Activated T-cell treated with anti-CD3 and anti-CD28 coated beads for 24 hours (primary cell): ENCODE results near the gene SOWAHA.

Experiments used
- DNase-seq: peaks from one replicate; pipeline ENCODE4 v3.0.0-alpha.2; 2020; ENCODE audit warnings: low read depth

SOWAHA gene

DNA sequence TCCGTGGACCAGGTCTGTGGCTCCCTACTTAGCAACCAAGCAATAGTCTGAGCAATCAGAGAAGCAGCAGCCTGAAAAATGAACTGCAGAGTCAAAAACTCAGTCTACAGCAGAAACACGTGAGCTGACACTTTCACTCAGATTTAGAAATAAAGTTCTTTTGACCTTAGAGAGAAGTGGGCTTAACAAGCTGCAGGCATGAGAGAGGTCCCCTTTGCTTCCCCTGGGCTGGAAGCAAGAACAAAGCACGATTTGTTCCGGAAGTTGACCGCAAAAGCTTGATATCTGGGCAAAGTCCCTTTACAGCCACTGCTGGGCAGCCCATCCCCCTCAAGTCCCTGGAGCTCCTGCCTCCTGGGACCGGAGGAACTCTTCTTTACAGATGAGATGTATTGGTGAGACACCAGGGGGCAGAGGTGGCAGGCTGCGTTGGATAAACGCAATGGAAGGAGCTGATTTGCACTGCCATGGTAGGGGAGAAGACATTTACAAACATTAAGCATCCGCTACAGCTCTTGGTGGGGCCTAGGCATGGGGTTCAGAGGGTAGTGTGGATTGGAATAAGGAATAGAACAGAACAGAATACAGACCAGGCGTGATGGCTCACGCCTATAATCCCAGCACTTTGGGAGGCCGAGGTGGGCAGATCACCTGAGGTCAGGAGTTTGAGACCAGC, 5.8 kb upstream of the SOWAHA start:
- DNase-seq = no peak

DNA sequence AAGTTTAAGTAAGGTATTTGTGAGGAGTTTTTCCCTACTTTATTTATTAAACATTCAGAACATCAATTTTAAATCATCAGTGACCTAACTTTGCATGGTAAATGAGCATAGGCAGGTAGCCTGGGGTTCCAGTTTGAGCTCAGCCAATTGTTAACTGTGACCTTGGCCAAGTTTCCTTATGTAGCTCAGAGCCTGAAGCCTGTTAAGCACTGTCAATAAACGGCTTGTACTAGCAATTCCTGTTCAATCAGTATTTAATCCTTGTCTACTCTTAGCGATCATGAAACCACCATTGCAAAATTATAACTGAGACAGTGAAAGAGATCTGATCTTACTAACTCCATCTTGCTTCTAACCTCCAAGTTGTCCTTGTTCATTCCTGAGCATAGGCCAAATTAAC, 4.7 kb upstream of the SOWAHA start:
- no peak for DNase-seq

DNA sequence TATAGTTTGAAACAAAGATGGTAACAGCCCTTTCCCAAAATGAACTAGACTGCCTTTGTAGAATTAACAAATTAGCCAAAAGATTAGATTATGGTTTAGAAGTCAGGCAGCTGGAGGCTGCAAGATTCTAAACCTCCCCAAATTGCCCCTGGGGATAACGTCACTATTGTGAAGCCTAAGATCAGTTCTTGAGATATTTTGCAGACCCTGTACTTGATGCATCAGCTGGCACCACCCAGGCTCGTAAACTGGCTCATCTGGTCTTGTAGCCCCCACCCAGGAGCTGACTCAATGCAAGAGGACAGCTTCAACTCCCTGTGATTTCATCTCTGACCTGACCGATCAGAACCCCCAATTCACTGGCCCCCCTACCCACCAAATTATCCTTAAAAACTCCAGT, 4.2 kb upstream of the SOWAHA start:
- DNase-seq = no peak

DNA sequence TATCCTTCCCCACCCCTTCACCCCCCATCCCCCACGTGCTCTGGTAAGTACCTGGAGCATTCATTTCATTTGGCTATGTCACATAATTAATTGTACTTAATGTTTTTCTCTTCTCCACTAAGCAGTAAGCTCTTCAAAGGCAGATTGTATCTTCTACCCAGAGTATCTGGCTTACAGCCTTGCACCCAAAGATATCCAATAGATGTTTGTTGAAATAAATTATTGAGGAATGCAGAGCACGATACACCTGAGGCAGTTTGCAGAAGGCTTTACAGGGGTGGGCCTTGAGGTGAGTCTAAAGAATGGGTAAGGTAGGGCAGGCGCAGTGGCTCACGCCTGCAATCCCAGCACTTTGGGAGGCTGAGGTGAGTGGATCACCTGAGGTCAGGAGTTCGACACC, 2.5 kb upstream of the SOWAHA start:
- DNase-seq = no peak

DNA sequence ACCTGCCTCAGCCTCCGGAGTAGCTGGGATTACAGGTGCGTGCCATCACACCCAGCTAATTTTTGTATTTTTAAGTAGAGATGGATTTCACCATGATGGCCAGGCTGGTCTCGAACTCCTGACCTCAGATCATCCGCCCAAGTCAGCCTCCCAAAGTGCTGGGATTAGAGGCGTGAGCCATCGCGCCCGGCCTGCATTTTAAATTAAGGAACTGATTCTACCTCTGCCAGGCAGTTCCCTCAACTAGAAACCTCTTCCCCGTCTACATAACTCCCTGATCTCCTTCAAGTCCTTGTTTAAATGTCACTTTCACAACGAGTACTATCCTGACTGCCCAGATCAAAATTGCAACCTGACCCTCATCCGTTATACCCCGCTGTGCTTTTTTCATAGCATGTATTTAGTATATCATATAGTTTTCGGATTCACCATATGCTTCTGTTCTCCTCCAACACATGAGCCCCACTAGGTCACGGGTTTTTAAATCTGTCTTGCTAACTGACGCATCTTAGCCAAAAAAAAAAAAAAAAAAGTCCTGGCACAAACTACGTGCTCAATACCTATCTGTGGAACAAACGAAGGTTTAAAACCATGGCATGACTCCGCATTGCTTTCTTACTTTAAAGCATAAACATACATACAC, 858 bp upstream of the SOWAHA start:
- DNase-seq = no peak

DNA sequence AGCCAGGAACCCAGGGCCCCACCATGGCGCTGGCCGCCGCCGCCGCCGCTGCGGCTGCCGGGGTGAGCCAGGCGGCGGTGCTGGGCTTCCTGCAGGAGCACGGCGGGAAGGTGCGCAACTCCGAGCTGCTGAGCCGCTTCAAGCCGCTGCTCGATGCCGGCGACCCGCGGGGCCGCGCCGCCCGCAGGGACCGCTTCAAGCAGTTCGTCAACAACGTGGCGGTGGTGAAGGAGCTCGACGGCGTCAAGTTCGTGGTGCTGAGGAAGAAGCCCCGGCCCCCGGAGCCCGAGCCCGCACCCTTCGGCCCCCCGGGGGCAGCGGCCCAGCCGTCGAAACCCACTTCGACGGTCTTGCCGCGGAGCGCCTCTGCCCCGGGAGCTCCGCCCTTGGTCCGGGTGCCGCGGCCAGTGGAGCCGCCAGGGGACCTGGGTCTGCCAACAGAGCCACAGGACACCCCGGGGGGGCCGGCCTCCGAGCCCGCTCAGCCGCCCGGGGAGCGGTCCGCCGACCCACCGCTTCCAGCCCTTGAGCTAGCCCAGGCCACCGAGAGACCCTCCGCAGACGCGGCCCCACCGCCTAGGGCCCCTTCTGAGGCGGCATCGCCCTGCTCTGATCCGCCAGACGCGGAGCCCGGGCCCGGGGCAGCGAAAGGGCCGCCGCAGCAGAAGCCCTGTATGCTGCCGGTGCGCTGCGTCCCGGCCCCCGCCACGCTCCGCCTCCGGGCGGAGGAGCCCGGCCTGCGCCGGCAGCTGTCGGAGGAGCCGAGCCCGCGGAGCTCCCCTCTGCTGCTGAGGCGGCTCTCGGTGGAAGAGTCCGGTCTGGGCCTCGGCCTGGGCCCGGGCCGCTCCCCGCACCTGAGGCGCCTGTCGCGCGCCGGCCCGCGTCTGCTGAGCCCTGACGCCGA, 749 bp downstream of the SOWAHA start:
- DNase-seq = no peak

DNA sequence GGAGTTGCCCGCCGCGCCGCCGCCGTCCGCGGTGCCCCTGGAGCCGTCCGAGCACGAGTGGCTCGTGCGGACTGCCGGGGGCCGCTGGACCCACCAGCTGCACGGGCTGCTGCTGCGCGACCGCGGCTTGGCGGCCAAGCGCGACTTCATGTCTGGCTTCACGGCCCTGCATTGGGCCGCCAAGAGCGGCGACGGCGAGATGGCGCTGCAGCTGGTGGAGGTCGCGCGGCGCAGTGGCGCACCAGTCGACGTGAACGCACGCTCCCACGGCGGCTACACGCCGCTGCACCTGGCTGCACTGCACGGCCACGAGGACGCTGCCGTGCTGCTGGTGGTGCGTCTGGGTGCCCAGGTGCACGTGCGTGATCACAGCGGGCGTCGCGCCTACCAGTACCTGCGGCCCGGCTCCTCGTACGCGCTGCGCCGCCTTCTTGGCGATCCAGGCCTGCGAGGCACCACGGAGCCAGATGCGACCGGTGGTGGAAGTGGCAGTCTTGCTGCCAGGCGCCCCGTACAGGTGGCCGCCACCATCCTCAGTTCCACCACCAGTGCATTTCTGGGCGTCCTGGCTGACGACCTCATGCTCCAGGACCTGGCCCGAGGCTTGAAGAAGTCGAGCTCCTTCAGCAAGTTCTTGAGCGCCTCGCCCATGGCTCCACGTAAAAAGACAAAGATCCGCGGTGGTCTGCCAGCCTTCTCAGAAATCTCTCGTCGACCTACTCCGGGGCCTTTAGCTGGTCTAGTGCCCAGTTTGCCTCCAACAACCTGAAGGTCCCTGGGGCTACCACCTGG, 1.6 kb downstream of the SOWAHA start:
- no peak for DNase-seq

DNA sequence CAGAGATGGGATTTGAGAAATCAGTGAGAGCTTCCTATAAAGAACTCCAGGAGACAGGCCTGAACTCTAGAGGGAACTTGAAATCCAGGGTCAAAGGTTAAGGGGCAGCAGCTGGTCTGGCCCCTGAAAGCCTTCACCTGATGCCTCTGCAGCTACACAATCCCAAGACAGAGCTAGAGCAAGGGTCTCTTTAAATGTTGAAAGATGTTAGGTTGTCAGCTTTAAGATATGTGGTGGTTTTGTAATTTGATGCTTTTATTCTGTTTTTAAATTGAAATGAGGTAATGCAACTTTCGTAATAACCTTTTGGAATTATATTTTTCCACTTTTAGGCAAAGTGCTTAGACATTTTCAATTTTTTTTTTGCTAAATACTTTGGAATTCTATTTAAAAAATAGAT, 2.4 kb downstream of the SOWAHA start:
- DNase-seq = no peak

DNA sequence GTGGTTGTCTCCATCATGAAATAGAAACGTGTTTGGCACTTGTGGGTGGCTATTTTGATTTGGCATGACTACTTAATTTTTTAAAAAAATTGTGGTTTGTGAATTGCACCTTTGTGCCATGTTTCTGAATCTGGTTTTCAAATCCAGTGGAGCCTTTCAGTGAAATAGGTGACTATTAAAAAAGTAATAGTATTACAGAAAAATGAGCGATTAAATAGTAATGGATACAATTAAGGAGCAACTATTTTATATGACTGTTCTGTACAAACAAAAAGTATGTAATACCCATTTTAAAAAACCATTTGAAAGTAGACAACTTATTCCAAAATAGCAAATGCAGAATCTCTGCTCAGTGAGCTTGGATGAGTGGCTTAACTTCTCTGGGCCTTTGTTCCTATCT, 3.0 kb downstream of the SOWAHA start:
- DNase-seq = no peak

DNA sequence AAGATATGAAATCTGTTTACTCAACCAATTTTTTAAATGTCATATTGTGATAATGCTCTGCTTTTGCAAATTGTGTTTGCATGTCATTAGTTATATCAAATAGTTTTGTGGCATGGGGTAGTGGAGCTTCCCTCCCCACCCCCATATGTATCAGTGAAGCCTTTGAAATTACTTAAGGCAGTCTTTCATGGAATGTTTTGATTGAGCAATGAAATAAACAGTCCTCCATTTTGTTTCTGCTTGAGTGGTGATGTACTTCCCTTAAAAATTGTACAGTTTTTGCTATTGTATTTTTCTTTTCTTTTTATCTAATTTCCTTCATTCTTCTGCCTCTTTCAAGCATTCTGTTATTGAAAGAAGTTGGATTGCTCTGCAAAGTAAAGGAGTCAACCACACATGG, 3.5 kb downstream of the SOWAHA start:
- DNase-seq = no peak

DNA sequence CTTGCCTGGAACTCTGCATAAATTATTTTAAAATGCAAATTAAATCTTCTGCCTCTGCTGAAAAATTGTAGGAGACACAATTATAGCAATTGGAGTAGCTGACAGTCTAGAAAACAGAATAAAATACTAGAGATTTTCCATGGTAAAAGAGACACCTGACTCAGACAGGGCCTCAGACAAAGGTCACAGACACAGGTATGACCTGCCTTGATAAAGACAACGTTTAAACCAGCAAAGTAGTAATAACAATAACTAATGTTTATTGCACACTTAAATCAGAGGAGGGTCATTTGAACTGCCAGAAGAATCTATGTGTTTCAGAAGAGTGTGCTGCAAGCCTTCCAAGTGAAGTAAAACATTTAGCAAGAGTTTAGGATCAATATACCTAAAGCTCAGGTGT, 3.9 kb downstream of the SOWAHA start:
- DNase-seq = no peak

DNA sequence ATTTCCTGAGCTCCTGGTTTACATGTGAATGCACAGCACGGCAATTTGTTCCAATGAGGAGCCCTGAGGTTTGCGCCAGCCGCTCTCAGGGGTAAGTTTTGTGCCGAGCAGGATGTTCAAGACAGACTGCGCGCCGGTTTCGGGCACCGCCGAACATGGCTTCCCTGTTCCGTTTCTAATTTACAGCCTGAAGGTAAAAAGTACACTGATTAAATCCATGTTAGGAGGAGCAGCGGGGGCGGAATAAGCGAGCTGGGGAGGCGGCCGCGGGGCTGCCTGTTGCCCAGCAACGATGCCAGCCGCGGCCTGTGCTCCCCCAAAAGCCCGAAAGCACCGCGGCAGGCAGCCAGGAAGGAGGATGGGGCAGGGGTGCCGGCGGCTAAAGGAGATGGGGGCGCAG, 6.4 kb downstream of the SOWAHA start:
- no peak for DNase-seq

DNA sequence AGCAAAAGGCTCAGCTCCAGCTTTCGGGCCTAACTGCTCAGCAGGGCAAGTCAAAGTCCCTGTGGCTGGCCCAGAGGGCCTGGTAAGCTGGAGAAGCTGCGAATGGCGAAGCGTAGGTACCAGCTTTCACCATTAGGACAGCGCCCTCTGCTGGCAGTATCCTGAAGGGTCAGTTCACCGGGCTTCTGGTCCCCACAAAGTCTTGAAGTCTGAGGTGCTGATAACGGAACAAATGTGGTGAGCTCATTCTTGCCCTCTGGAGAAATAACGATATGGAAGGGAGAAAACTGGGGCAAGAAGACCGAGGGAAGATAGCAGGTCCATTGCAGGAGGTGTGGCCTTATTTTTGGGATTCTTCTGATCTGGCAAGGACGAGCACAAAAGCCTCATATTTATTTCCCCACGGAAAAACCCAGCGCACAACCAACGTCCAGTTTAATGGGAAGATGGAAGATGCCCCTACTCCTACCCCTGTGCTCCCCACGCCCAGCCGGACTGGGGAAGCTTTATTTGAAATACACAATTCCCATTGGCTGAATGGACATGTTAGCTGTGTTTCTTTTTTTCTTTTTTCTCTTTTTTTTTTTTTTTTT, 7.2 kb downstream of the SOWAHA start:
- peak; percentile 82 for DNase-seq

DNA sequence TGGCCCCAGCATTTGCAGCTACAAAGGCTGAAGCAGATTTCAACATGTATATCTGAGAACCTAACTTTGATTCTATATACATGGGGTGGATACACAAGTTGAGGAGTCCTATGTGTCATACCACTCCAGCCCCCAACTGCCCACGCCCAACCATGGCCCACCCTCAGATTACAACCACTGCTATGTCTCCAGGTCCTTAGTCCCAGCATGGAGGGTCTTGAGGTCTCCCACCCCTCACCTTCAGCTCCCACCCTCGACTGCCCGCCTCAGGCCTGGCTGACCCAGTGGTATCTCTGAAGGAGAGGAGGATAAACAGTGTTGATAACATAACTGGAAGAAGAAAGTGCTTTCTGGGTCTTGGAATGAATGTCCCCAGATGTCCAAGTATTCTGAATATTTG, 8.2 kb downstream of the SOWAHA start:
- DNase-seq = no peak

DNA sequence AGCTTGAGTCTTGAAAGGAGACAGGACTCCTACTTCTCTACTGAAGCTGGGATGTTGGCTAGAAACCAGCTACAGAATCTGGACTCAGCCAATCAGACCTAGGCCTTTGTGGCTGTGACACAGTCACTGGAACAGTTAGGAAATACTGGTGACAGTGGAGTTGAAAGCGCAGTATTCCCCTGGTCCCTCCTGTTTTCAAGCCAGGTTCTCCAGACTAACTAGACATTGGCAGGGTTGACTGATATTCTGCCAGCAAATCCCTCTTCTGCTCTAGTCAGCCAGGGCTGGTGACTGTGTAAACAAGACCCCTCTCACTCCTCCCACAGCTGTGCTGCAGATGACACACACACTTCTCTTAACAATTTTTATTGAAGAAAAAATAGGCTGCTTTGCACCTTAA, 8.7 kb downstream of the SOWAHA start:
- DNase-seq = no peak

DNA sequence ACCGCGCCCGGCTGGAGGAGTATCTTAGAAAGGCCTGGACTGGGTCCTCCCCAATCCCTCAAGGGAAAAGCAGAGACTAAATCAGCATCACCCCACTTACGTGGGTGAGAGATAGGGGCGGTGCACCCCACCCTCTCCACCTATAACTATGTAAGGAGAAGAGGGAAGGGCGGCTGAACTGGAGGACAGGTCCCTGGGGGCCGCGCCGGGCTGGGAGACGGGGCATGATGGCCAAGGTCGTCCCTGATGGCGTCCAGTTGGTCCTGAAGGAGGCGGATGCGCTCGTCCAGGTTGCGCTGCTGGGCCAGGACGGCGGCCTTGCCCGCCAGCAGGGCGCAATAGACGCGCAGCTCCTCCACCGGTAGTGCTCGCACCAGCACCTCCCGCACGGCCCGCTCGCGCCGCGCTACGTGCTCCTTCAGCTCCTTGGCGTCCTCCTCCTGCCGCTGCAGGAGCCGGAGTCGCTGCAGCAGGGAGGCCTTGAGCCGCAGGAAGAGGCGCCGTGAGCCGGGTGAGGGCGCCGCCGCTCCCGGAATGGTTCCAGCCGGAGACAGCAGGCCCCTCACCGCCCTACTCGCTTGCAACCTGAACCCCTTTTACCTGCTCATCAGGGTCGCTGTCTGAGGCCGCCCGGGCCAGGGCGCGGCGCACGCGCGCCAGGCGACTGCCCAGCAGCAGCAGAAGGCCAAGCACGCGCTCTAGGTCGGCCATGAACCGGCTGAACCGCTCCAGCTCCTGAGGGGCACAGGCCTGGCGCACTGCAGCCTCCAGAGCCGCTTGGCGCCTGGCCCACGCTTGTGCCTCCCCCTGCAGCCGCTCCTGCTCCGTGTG, 9.8 kb downstream of the SOWAHA start:
- no peak for DNase-seq

DNA sequence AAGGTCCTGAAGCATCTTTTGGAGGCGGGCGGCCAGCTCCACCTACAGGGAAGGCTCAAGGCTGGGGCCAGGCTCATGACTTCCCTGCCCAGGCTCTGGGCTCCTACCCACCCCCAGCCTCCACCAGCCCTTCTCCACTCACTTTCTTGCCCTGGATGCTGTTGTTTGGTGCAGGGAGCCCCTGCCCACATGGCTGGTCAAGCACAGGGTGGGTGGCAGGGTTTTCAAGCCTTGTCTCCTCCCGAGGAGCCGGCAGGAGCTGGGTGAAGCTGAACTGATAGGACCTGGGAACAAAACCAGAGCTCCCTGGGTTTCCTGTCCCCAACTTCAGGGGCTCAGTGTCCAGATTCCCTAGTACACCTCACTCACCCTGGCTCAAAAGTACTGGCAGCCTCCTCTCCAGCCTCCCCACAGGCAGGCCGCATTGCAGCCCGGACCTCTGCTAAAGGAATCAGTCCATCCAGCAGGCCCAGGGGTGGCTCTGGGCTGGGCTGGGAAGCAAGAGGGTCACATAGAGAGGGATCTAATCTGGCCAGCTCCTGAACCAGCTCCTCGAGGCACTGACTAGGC, 10.5 kb downstream of the SOWAHA start:
- DNase-seq = no peak

DNA sequence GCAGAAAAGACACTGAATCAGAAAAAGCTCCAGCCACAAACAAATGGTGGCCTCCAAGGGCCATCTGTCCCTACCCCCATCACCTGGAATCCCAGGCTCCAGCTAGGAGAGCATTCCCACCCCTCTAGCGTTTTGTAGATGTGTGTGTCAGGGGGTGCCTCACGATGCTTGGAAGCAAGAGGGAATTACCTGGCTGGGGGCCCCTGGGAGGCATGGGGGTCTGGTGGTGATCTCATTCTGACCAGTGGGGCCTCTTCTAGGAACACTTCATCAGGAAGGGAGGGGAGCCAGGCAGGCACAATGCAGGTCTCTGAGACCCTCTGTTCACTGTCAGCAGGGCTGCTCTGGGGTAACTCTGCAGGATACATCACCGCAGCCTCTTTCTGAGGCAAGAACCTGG, 11.3 kb downstream of the SOWAHA start:
- no peak for DNase-seq

DNA sequence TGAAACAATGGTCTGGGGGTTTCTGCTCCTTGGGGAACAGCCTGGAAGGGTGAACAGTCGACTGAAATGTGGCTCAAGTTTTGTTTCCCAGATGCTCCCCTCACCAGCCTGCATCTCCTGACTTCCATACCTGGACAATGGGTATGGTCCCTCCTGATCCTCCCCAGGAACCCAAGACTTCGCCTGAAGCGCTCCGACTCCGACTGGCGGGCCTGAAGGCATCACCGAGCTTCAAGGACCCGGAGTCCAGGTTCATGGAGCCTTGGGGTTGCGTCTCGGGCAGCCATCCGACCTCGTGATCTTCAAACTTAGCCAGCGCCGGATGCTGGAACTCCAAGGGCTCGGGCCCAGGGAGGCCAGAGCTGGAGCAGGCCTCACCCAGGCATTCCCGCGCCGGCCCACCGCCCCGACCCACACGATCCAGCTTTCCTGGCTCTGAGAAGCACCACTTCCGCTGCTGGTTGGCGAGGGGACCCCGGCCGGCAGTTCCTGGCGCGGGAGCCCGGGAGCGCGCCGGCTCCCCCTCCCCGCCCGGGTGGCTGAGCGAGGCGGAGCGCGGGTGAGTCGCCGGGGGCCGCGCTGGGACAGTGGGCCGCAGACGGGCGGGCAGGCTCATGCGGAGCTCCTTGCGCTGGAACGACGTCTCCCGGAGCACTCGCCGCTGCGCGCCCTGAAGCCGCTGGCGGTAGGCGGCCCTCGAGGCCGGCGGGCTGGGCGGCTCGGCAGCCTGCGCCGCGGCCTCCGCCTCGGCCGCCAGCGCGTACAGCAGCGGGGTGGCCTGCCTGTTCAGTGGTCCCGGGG, 12.1 kb downstream of the SOWAHA start:
- DNase-seq = no peak

DNA sequence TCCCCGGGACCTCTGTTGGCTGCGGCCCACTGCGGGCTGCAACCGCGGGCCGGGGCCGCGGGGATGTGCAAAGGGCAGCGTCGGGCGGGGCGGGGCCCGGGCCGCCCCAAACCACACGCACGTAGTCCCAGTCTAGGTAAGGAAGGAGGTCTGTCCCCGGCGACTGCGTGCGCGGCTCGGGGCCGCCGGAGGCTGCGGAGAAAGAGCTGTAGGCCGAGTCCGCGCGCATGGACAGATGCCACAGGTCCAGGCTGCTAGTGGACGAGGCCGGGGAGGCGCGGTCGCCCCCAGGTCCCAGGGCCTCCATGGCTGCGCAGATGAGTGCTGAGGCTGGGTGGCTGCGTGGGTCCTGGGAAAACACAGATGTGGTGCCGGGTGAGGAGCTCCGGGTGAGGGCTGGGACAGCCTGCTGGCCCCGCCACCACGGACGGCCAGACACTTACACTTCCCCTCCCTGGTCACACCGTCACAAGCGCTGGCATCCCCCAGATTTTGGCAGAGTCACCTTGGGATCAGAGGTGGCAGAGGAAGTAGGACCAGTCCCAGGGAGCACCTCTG, 12.8 kb downstream of the SOWAHA start:
- DNase-seq = no peak
